Activated gamma-delta T cell treated with Interleukin-2 at 50 U/mL for 16 hours (primary cell): Measurements from ENCODE around the gene RAD51AP1.

Source experiments
- DNase-seq: peaks from one replicate; pipeline ENCODE4 v3.0.0-alpha.2; 2020

The RAD51AP1 gene

DNA sequence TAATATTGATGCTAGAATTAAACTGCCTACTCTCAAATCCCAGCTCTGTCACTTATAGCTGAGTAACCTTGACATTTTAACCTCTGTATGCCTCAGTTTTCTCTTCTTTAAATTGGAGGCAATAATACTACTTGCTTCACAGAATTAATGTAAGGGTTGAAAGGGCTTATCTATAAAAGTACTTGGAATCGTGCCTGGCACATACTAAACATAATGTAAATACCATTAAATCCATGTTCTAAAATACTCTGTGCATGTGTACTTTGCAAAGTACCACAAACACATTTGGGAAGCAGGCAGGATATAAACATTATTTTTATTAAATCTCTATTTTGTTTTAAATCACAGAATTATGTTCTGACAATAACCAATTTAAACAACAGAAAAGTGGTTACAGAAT is 65.3 kb downstream of the RAD51AP1 start:
- no peak for DNase-seq

DNA sequence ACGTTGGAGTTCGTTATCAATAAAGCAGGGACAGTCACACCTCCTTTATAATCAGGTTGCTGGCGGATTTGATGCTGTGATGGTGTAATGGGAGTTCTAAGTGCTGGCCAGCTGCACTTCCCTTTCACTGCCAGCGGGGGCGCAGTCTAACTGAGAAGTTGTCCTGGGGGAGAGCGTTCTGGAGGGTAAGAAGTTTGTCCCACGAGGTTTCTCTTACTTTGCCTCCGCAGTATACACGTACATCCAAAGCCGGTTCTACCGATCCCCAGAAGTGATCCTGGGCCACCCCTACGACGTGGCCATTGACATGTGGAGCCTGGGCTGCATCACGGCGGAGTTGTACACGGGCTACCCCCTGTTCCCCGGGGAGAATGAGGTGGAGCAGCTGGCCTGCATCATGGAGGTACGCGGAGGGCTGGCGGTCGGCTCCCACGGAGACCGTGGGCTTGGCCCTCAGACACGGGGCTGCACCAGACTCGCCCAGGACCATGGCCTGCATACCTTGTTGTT is 66.0 kb downstream of the RAD51AP1 start:
- DNase-seq = peak; percentile 73

DNA sequence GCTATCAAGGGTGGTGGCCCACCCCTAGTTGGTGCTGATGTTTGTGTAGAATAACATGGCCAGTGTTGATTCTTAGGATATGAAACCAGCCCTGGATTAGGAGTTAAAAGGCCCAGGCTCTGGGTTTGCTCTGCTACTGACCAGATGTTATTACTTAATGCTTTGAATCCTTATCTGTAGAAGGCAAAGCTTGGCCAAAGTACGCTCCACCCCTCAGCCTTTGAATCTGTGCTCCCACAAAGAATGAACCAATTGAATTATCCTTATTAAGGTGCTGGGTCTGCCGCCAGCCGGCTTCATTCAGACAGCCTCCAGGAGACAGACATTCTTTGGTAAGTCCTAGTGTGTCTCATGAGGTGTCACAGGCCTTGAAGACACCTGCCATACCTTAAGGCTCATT is 68.4 kb downstream of the RAD51AP1 start:
- DNase-seq = no peak

DNA sequence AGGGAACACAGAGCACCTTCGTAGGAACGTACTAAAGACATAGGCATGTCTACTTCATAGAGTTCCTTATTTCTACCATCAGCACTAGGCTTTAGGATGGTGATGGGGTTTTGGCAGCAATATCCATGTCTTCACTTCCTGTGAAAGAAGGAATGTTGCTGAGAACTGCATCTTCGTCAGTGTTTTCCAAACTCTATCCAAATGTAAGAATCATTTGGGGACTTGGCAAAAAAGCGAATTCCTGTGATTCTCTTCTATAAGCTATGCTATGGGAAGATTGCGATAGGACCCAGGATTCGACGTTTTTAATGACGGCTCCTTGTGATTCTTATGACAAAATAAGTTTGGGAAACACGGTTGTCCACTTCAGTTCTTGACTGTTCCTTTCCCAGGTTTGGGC is 70.4 kb downstream of the RAD51AP1 start:
- no peak for DNase-seq
